GM12875 (cell line): ENCODE data around the gene GANAB.
A peak's percentile ranks its signal among the peaks of the same experiment; 100 is the strongest.
"Not testable (repeated sequence)": the region's sequence is repeated elsewhere in the genome, so short reads cannot be mapped to it uniquely, and the experiment has no call there.

Experiments used
- H3K4me3 ChIP-seq: one replicate; pipeline ENCODE4 v1.5.1; 2011; ENCODE audit warnings: low read depth, low read length, control low read depth
- CTCF ChIP-seq: IDR thresholded peaks from 2 replicates; pipeline ENCODE4 v1.5.1; 2011; ENCODE audit warnings: low read depth, mild to moderate bottlenecking, control low read depth, inconsistent platforms, low read length, moderate library complexity, borderline replicate concordance; ENCODE audit not compliant: insufficient read depth

The GANAB gene

GRCh38 chr11:62665599-62666258 is 19.3 kb upstream of the GANAB start:
- peak overlapping the region; percentile 68 for H3K4me3 ChIP-seq
- TF ChIP-seq CTCF = no peak

GRCh38 chr11:62665075-62665598 is 18.7 kb upstream of the GANAB start, which contains the start of the genes C11orf98 and CSKMT:
Gene C11orf98, minus strand, starts transcription at chr11:62665210. Its CDS starts 41 bp downstream, at chr11:62665169.
Gene CSKMT, plus strand, starts transcription at chr11:62665312. Its CDS starts 568 bp downstream, at chr11:62665880.
- no peak for TF ChIP-seq CTCF
- peak within 1 kb of the TSS; percentile 68 for H3K4me3 ChIP-seq

- peak overlapping the region; percentile 68 for H3K4me3 ChIP-seq
- no peak for TF ChIP-seq CTCF
Measured at GRCh38 chr11:62664405-62665074, 18.1 kb upstream of the GANAB start.

- TF ChIP-seq CTCF = no peak
- H3K4me3 ChIP-seq = no peak overlapping the region
Measured at GRCh38 chr11:62656796-62657429, 10.5 kb upstream of the GANAB start.

GRCh38 chr11:62654297-62654696 is 7.9 kb upstream of the GANAB start:
- no peak for TF ChIP-seq CTCF
- no peak overlapping the region for H3K4me3 ChIP-seq

GRCh38 chr11:62652161-62653006 is 6.0 kb upstream of the GANAB start:
- no peak for TF ChIP-seq CTCF
- H3K4me3 ChIP-seq = peak overlapping the region; percentile 60

- H3K4me3 ChIP-seq = not testable (repeated sequence)
Measured at GRCh38 chr11:62650283-62650682, 3.9 kb upstream of the GANAB start.
